GM19455 (cell line): Measurements from ENCODE around the gene RIBC2.
"Not testable (repeated sequence)": the region's sequence is repeated elsewhere in the genome, so short reads cannot be mapped to it uniquely, and the experiment has no call there.

Experiments
- ATAC-seq: cut with Tn5 transposase; IDR thresholded peaks from one replicate; pipeline ENCODE4 v1.9.1; 2021; ENCODE audit not compliant: unreplicated experiment

The RIBC2 gene, protein sequence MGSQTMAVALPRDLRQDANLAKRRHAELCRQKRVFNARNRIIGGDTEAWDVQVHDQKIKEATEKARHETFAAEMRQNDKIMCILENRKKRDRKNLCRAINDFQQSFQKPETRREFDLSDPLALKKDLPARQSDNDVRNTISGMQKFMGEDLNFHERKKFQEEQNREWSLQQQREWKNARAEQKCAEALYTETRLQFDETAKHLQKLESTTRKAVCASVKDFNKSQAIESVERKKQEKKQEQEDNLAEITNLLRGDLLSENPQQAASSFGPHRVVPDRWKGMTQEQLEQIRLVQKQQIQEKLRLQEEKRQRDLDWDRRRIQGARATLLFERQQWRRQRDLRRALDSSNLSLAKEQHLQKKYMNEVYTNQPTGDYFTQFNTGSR

GRCh38 chr22:45413368-45414211 lies at the start of gene RIBC2, which contains the start of gene SMC1B:
Gene RIBC2, plus strand, starts transcription at chr22:45413693. Its CDS starts 194 bp downstream, at chr22:45413887.
Gene SMC1B, minus strand, starts transcription at chr22:45413599. Its CDS starts 32 bp downstream, at chr22:45413567.
- no peak for ATAC-seq

DNA sequence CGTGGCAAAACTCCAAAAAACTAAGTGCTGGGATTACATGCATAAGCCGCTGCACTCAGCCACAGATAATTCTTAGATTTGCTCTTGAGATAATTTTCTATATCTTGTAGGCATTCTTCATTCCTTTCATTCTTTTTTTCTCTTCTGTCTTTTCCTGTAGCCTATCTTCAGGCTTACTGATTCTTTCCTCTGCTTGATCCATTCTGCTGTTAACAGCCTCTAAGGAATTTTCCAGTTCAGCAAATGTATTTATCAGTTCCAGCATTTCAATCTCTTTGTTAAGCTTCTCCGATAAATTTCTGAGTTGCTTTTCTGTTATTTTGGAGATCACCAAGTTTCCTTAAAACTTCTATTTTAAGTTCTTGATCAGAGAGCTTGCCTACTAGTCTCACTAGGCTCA lies 46.8 kb upstream of the RIBC2 start:
- no peak for ATAC-seq

GRCh38 chr22:45373592-45373991 lies 39.9 kb upstream of the RIBC2 start:
- ATAC-seq: not testable (repeated sequence)

DNA sequence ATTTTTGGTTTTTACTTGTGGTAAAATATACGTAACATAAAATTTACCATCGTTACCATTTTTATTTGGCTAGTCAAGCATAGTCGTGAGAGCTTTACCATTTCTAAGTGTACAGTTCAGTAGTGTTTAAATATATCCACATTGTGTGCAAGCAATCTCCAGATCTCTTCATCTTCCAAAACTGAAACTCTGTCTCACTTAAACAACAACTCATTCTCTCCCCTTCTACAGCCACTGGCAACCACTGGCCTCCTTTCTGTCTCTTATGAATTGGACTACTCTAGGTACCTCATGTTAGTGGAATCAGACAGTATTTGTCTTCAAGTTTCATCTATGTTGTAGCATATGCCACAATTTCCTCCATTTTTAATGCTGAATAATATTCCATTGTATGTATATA lies 37.5 kb upstream of the RIBC2 start:
- no peak for ATAC-seq

DNA sequence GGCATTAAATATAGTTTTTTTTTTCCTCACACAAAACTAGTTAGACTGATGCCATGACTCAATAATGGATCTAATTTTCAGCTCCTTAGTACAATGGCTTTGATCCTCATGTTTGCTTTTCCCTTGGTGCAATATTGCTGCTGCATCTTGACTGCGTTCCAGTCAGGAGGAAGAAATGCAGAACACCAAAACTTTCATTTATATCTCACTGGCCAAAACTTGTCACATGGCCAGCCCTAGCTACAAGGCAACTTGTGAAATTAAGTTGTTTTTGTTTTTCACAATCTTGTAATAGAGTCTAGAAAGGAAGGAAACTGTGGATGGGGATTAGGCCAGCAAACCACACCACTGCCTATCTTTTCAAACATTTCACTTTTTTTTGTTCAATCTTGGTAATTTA lies 36.8 kb upstream of the RIBC2 start:
- ATAC-seq: no peak

DNA sequence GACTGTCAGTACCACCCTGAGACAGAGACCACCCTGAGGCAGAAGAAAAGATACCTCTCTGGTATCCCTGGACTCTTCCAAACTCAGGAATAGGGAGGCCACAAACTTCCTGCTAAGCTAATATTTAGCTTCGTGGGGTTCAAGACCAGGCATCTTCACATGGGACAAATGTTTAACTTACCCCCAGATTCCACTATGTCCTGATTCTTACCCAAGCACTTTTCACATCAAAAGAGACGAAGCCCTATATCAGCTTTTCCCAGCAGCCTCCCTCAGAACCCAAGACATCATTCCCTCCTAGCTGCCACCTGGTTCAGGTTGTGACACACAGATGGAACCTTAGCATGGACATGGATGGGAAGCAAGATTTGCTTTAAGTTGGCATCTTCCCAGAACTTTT lies 32.1 kb upstream of the RIBC2 start:
- ATAC-seq: no peak

- ATAC-seq: no peak
Observed at GRCh38 chr22:45389546-45389945, 23.9 kb upstream of the RIBC2 start.

- no peak for ATAC-seq
Observed at GRCh38 chr22:45397806-45398205, 15.7 kb upstream of the RIBC2 start.

DNA sequence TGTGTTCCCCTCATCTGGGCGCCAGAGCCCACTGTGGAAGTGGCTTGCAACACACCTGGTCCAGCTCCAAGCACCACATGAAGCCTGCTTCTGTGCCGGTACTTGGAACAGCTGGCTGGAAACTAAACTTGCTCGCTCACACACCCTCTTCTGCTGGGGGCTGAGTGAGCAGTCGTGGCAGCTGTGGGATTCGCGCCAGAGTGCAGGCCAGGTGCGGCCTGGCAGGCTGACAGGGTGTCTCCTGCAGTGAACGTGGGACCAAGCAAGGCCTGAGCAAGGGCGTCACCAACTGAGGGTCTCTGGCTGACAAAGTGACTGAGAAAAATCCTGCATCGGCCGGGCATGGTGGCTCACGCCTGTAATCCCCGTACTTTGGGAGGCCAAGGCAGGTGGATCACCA lies 15.3 kb upstream of the RIBC2 start:
- no peak for ATAC-seq

DNA sequence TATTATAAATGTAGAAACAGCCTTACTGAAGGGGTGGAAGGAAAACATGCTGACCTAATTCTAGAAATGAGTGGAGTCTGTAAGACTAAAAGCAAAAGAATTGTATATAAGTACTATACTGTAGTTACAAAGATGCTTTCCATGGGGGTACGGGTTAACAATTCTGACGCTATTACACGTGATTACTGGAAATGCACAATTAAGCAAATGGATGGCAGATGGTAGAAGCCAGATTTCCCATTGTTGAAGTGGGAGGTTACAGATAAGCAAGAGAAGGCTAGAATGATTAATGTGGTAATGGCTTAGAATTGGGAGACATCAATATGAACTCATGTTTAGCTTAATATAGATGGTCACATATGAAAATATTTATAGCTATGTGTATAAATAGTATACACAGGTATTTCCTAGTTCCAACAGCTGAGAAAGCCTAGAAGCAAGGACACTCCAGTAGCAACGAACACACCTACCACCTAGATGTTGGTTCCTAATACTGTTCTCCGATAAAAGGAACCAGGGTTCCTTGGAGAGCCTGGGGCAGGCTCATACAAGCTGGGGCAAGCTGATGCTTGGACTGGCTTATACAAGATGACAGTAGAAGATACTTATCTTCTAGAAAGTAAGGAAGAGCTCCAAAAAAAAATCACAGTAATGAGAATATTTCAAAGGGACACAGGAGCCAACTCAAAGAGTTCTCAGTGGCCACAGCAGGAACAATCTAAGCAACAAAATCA lies 13.6 kb upstream of the RIBC2 start:
- ATAC-seq: no peak

DNA sequence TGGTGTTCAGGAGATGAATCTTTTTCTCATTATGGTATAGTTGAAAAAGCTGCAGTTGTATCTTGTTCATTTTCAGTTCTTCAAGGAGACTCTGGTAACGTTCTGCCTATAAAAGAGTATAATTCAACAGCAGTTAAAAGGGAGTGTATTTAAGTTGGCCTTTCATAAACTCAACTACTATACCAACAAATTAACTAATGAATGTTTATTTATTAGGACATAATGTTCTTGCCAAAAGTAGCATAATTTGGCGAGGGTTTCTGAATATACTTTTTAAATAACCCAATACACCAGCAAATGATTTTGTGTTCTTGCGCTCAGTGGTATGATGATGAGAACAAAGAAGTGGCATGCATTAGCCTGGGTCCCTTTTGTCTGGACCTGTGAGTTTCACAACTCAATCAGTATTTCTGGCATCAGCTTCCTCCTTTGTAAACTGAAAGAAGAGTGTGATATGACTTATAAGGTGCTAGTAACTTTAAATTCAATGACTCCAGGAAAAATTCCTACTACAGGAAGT lies 11.0 kb upstream of the RIBC2 start:
- no peak for ATAC-seq

- ATAC-seq: no peak
Observed at GRCh38 chr22:45407793-45408192, 5.7 kb upstream of the RIBC2 start.

- no peak for ATAC-seq
Observed at GRCh38 chr22:45413013-45413367, 503 bp upstream of the RIBC2 start.

- ATAC-seq: no peak
Observed at GRCh38 chr22:45418056-45418769, 4.7 kb downstream of the RIBC2 start.

DNA sequence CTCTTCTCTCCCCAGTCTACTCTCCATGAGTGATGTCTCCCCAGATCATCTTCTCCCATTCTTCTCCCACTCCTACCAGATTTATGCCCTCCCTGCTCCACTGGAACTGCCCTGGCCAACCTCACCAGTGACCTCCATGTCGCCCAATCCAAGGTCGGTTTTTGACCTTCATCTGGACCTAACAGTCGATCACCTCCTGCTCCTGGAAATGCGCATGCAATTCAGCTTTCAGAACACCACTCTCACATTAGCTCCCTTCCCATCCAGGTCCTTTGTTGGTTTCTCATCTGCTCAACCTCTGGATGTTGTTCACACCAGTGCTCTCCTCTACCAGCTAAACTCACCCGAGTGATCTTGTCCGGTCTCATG lies 5.3 kb downstream of the RIBC2 start:
- no peak for ATAC-seq

DNA sequence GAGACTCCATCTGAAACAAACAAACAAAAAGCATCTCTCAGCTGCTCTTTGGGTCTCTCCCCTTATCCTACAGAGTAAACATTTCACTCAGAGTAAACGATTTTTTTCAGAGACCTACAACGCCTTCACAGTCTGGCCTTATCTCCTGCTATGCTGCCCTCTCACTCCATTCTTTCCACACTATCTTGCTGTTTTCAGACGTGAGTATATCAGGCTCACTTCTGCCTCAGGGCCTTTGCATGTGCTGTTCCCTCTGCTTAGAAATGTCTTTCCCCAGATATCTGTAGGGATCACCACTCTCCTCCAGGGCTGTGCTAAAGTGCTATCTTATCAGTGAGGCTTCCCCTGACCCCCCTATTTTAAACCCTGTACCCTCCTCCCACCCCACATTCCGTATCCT lies 6.5 kb downstream of the RIBC2 start:
- ATAC-seq: no peak

GRCh38 chr22:45420539-45420938 lies 7.0 kb downstream of the RIBC2 start:
- ATAC-seq: no peak

DNA sequence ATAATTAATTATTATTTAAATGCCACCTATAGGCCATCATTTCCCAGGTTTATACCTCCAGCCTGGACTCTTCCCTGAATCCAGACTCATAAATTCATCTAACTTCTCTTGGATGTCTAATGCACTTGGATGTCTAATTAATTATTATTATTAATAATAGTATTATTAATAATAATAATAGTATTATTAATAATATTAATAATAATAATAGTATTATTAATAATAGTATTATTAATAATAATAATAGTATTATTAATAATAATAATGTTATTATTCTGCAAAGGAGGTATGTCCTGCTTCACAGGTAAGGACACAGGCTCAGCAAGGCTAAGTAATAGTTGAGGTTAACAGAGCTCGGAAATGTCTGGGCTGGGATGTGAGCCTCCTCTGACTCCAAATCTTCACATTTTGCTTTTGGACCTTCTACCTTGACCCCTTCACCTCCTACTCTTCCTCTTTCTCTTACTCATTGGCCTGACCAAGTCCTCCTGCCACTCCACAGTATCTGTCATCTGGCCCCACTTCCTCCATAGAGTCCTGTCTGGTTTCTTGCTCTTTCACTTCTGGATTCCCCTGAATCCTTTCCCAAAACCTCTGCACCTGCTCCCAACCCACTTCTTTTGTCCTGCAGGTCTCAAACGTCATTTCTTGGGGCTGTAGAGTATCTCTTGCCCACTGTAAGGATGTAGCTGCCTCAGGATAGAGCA lies 8.0 kb downstream of the RIBC2 start:
- no peak for ATAC-seq

GRCh38 chr22:45422237-45422983 lies 8.9 kb downstream of the RIBC2 start:
- ATAC-seq: no peak
